Omental fat pad (tissue), 4 donors: ENCODE measurements around the gene SYNGR3. TPM values are rescaled to one million over a fixed set of nuclear protein-coding genes. Genes with fewer than 3 reads are reported as not detected.

ENCODE experiments used
- ATAC-seq: fragments of 150-250 bp; one replicate; pipeline ENCODE4 v1.9.1; 2016; ENCODE audit warnings: mild to moderate bottlenecking, moderate library complexity; ENCODE audit not compliant: low FRiP score
- DNase-seq: peaks from one replicate; pipeline ENCODE4 v3.0.0-alpha.2; 2019; ENCODE audit warnings: low spot score
- total RNA-seq, 4 donors: library from RNA; depleted of rRNA; stranded (reverse); fragments of >200 nt; gene quantifications; one replicate each; pipeline ENCODE4 v1.1.0, GENCODE V29; 2016
- TF ChIP-seq, protein P1 (sequence below), 3 donors: fragments of 450-650 bp; IDR thresholded peaks; one replicate each; pipeline ENCODE4 v1.5.1; 2016 to 2017; ENCODE audit warnings: antibody characterized with exemption in 3 of 3, mild to moderate bottlenecking in 3 of 3, moderate library complexity in 2 of 3

The SYNGR3 gene
- total RNA-seq, 4 donors from 2014 or later: 0.28 to 1.6 TPM; not detected in 2

DNA sequence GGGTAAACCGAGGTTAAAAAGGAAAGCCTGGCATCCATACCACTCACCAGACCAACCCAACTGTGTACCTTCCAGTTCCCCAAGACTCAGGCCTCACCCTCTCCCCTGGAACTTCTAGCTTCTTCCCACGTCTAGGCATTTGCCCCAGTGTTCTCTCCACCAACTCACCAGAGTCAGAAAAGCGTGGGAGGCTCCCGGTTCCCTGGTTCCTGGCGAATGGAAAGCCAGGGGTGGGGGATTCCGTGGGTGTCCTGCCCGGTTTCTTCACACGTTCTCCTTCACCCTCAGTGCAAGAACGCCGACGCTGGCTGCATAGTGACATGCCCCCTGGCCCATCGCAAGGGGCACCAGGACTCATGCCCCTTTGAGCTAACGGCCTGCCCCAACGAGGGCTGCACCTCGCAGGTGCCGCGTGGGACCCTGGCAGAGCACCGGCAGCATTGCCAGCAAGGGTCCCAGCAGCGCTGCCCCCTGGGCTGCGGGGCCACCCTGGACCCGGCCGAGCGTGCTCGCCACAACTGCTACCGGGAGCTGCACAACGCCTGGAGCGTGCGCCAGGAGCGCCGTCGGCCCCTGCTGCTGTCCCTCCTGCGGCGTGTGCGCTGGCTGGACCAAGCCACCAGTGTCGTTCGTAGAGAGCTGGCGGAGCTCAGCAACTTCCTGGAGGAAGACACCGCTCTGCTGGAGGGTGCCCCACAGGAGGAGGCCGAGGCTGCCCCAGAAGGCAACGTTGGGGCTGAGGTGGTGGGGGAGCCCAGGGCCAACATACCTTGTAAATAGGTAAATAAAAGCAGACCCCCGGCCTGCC lies 21.4 kb upstream of the SYNGR3 start:
- ATAC-seq (no peak), DNase-seq (no peak)
- TF ChIP-seq, protein P1, sequence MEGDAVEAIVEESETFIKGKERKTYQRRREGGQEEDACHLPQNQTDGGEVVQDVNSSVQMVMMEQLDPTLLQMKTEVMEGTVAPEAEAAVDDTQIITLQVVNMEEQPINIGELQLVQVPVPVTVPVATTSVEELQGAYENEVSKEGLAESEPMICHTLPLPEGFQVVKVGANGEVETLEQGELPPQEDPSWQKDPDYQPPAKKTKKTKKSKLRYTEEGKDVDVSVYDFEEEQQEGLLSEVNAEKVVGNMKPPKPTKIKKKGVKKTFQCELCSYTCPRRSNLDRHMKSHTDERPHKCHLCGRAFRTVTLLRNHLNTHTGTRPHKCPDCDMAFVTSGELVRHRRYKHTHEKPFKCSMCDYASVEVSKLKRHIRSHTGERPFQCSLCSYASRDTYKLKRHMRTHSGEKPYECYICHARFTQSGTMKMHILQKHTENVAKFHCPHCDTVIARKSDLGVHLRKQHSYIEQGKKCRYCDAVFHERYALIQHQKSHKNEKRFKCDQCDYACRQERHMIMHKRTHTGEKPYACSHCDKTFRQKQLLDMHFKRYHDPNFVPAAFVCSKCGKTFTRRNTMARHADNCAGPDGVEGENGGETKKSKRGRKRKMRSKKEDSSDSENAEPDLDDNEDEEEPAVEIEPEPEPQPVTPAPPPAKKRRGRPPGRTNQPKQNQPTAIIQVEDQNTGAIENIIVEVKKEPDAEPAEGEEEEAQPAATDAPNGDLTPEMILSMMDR (IDR thresholded peaks at IDR 0.05): no peak

DNA sequence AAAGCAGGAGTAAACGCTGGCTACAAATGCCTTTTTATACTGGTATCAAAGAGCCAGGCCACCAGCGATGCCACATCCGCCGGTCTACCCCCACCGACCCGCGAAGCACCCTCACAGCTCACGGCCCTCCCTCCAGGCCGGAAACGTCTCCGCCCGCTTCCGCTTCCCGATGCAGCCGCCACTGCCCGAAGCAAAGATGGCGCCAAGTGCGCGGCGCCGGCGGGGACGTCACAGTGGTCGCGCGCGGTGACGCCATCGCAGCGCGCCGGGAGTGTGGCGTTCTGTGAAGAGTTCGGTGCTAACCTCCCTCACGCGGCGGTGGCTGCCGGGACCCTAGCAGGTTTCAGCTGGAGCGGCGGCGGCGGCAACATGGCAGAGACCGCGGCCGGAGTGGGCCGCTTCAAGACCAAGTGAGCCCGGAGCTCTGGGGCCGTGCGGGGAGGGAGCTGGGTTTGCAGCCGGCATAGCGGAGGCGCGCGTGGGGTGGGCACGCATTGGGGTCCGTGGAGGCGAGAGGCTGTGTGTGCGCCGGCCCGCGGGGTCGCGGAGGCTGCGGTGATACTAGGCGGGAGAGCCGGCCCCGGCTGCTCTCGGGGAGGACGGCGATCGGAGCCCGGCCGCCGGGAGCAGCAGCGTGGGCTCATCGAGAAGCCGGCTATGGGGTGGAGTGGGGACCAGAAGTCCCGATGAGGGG lies 17.8 kb upstream of the SYNGR3 start, which contains the start of gene TBL3:
Gene TBL3, plus strand, starts transcription at position 258 of the 694 bp plus-strand sequence. Its CDS starts 112 bp downstream, at position 370.
- peak; percentile 90 for ATAC-seq

DNA sequence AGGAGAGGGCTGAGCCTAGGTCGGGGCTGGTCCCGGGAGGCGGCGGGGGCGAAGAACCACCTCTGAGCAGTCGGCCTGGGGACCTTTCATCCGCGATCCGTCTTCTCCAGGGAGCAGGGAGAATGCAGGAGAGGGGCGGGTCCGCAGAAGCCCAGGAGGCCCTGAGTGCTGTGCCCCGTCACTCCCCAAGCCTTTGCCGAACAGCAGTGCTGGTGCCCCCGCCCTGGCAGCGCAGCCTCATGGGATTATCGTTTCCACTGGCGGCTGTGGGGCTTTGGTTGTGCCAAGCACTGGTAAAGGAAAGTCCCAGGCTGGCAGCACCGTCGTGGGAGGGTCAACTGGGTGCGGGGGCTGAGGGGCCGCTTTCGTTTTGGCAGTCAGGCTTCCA lies 17.3 kb upstream of the SYNGR3 start:
- ATAC-seq: no peak
- no peak for DNase-seq
- TF ChIP-seq, protein P1 (IDR thresholded peaks at IDR 0.05): no peak

More for the DNA sequence above, 17.8 kb upstream of the SYNGR3 start, which contains the start of gene TBL3:
- TF ChIP-seq, protein P1 (IDR thresholded peaks at IDR 0.05): no peak
- peak; percentile 75 for DNase-seq

DNA sequence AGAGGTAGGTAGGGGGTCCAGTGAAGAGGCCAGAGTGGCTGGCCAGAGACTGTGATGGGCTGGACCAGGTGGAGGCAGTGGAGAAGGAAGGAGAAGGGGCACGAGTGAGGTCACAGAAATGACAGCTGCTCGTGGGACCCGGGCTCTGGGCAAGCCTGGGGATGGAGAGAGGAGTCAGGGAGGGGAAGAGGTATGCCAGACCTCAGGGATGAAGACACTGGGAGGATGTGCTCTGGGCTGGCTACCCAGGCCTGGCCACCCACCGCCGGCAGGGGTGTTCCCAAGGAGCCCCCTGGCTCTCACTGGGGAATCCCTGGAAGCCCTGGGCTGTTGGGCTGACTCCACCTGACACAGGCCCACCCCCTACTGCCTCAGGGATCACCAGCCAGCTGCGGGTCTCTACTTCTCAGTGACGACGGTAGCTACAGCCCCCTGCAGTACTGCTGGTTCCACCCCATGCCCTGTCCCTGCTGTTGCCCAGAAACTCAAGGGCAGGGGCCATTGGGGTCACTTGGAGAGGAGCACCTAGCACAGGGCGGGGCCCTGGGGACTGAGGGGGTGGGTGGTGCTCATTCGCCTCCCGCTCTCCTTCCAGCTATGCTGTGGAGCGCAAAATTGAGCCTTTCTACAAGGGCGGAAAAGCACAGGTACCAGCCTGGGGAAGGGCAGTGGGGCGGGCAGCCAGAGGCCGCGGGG lies 16.2 kb upstream of the SYNGR3 start:
- DNase-seq (no peak), ATAC-seq (no peak)
- TF ChIP-seq, protein P1 (IDR thresholded peaks at IDR 0.05): no peak

DNA sequence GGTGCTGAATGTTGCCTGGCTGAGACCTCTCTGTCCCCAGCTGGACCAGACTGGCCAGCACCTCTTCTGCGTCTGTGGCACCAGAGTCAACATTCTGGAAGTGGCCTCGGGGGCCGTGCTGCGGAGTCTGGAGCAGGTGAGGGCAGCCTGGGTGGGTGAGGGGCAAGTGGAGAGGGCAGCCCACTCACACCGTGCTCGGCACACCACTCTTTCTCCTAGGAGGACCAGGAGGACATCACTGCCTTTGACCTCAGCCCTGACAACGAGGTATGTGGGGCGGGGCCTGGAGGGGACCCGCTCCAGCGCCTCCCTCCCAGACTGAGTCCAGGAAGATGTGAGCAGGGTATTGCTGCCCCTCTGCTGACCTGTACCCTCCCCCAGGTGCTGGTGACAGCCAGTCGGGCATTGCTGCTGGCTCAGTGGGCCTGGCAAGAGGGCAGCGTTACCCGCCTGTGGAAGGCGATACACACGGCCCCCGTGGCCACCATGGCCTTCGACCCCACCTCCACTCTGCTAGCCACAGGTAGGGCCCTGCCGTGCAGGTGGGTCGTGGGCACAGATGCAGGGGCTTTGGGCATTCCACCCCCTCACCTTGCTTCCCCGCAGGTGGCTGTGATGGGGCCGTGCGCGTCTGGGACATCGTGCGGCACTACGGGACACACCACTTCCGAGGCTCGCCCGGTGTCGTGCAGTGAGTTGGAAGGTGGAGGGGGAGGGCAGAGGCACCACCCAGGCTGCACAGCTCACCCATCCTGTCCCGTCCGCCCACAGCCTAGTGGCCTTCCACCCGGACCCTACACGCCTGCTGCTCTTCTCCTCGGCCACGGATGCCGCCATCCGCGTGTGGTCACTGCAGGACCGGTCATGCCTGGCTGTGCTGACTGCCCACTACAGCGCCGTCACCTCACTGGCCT lies 15.4 kb upstream of the SYNGR3 start:
- DNase-seq (no peak), ATAC-seq (no peak)
- TF ChIP-seq, protein P1 (IDR thresholded peaks at IDR 0.05): no peak
